Endodermal cell (in vitro differentiated cells): ENCODE results near the gene RASGRF2. TPM values are rescaled to one million over a fixed set of nuclear protein-coding genes. Genes with fewer than 3 reads are reported as not detected.
A peak's percentile ranks its signal among the peaks of the same experiment; 100 is the strongest.

Source experiments
- DNase-seq: peaks from one replicate; pipeline ENCODE4 v3.0.0-alpha.2; 2017
- H3K27ac ChIP-seq: 2 replicates; pipeline ENCODE4 v1.5.1; 2013; ENCODE audit warnings: mild to moderate bottlenecking, low read depth, low read length, moderate library complexity
- H3K27me3 ChIP-seq: 2 replicates; pipeline ENCODE4 v1.6.1; 2013; ENCODE audit warnings: mild to moderate bottlenecking, low read length, moderate library complexity; ENCODE audit not compliant: insufficient read depth, control insufficient read depth, poor library complexity, severe bottlenecking
- H3K36me3 ChIP-seq: 2 replicates; pipeline ENCODE4 v1.7.0; 2013; ENCODE audit warnings: mild to moderate bottlenecking, low read length, moderate library complexity; ENCODE audit not compliant: control insufficient read depth, insufficient read depth
- H3K4me1 ChIP-seq: one replicate; pipeline ENCODE4 v1.7.0; 2013; ENCODE audit warnings: low read length; ENCODE audit not compliant: control insufficient read depth, insufficient read depth
- H3K4me3 ChIP-seq: 2 replicates; pipeline ENCODE4 v1.5.1; 2013; ENCODE audit warnings: mild to moderate bottlenecking, low read length, moderate library complexity
- H3K9ac ChIP-seq: 2 replicates; pipeline ENCODE4 v1.6.1; 2013; ENCODE audit warnings: mild to moderate bottlenecking, low read length, moderate library complexity; ENCODE audit not compliant: poor library complexity, severe bottlenecking; ENCODE audit errors: extremely low read depth
- H3K9me3 ChIP-seq: 2 replicates; pipeline ENCODE4 v1.6.1; 2013; ENCODE audit warnings: mild to moderate bottlenecking, low read length, moderate library complexity; ENCODE audit not compliant: control insufficient read depth
- H3K27ac Mint-ChIP-seq: 2 replicates; pipeline ENCODE4 v1.8.0; 2020; ENCODE audit warnings: mixed read lengths
- H3K27me3 Mint-ChIP-seq: 2 replicates; pipeline ENCODE4 v1.8.0; 2021; ENCODE audit warnings: mild to moderate bottlenecking, mixed read lengths; ENCODE audit not compliant: insufficient read depth
- H3K36me3 Mint-ChIP-seq: 2 replicates; pipeline ENCODE4 v1.8.0; 2020; ENCODE audit warnings: low read depth, mixed read lengths
- H3K4me1 Mint-ChIP-seq: 2 replicates; pipeline ENCODE4 v1.8.0; 2020; ENCODE audit warnings: mixed read lengths
- H3K4me3 Mint-ChIP-seq: 2 replicates; pipeline ENCODE4 v1.8.0; 2020; ENCODE audit warnings: mild to moderate bottlenecking, moderate library complexity, mixed read lengths
- H3K9me3 Mint-ChIP-seq: 2 replicates; pipeline ENCODE4 v1.8.0; 2020; ENCODE audit warnings: mild to moderate bottlenecking, mixed read lengths
- WGBS, 2 experiments: methylation state at CpG; one replicate each; pipeline versions ENCODE4 v1.1.5 to v1.1.7; 2013; ENCODE audit warnings: missing lambda C conversion rate in 2 of 2, mixed read lengths in 1 of 2; ENCODE audit not compliant: insufficient coverage in 1 of 2, insufficient read length in 1 of 2; 5-methylcytosine and 5-hydroxymethylcytosine counted together
- total RNA-seq, 2 donors: library from RNA; stranded (reverse); fragmentation: NEBNext Ultra II Directional in 1 of 2; extraction: Animal tissue kit (Norgen Biotek cat#: 25700) in 1 of 2; gene quantifications; 2 replicates in 1 of 2; 3 replicates in 1 of 2; pipeline ENCODE4 v1.2.1, GENCODE V29; 2021
- TF ChIP-seq, protein P1 (sequence below): fragments of 200-600 bp; sonication (generic); conservative IDR thresholded peaks from 2 replicates; pipeline ENCODE4 v1.5.0; 2021; ENCODE audit warnings: antibody characterized with exemption, mild to moderate bottlenecking

The RASGRF2 gene
- total RNA-seq, 2 donors from 2014 or later, result 0.64 to 14.4 TPM

DNA sequence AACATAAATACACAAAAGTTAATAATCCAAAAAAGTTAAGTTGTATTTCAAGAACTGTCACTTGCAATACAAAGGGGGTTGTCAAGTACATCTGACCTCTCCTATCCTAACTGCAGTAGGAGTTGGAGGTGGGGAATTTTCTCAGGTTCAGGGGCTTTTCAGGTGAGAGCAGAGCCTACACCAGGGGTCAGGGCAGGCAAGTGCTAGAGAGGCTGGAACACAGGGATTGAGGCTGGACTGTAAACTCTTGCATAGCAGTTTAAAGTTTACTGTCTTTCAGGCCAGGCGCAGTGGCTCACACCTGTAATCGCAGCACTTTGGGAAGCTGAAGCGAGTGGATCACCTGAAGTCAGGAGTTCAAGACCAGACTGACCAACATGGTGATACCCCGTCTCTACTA lies 25.4 kb upstream of the RASGRF2 start:
- H3K36me3 Mint-ChIP-seq, result no peaks in the 10 kb centered on the region
- WGBS, 2 experiments, result 93 to 98% methylated on average over 4 of the region's 4 CpGs
- H3K4me3 ChIP-seq, result no peak overlapping the region
- H3K36me3 ChIP-seq, result no peaks in the 10 kb centered on the region
- TF ChIP-seq, protein P1, sequence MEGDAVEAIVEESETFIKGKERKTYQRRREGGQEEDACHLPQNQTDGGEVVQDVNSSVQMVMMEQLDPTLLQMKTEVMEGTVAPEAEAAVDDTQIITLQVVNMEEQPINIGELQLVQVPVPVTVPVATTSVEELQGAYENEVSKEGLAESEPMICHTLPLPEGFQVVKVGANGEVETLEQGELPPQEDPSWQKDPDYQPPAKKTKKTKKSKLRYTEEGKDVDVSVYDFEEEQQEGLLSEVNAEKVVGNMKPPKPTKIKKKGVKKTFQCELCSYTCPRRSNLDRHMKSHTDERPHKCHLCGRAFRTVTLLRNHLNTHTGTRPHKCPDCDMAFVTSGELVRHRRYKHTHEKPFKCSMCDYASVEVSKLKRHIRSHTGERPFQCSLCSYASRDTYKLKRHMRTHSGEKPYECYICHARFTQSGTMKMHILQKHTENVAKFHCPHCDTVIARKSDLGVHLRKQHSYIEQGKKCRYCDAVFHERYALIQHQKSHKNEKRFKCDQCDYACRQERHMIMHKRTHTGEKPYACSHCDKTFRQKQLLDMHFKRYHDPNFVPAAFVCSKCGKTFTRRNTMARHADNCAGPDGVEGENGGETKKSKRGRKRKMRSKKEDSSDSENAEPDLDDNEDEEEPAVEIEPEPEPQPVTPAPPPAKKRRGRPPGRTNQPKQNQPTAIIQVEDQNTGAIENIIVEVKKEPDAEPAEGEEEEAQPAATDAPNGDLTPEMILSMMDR, result peak; percentile 63
- no peaks in the 10 kb centered on the region for H3K27me3 Mint-ChIP-seq
- H3K9me3 ChIP-seq, result no peaks in the 10 kb centered on the region
- no peak overlapping the region for H3K4me3 Mint-ChIP-seq
- no peaks in the 10 kb centered on the region for H3K9me3 Mint-ChIP-seq
- H3K4me1 ChIP-seq, result no peaks in the 10 kb centered on the region
- H3K27me3 ChIP-seq, result no peaks in the 10 kb centered on the region
- H3K27ac ChIP-seq, result no peak overlapping the region
- no peaks in the 10 kb centered on the region for H3K4me1 Mint-ChIP-seq
- no peak overlapping the region for H3K27ac Mint-ChIP-seq
- no peak overlapping the region for H3K9ac ChIP-seq
- DNase-seq, result peak; percentile 58

DNA sequence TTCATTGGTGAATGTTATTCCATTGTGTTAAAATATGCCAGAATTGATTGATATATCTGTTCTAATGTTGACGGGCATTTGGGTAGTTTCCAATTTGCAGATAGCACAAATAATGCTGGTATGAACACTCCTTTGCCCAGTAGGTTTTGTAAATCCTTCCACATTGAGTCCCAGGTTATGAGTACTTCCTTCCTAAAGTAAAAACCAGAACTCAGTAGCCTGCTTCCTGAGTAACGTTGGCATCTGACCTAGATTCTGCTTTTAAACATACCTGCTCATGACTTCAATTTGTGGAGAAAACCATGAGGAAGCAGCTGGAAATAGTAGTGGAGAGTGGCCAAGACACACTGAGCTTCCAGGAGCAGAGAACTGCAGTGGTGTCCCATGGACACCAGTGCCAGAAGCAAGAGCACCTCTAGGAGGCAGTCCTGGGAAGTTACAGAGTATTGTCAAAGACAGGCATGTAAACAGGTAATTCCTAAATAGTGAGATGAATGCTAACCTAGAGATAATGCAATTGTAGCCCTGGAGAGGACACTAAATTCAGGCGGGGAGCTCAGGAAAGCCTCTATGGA lies 24.3 kb upstream of the RASGRF2 start:
- Mint-ChIP-seq H3K27me3 (no peaks in the 10 kb centered on the region), H3K4me3 (no peak overlapping the region), H3K27ac (no peak overlapping the region), H3K9me3 (no peaks in the 10 kb centered on the region), H3K4me1 (no peaks in the 10 kb centered on the region), H3K36me3 (no peaks in the 10 kb centered on the region)
- DNase-seq, result peak; percentile 70
- H3K27me3 ChIP-seq, result no peaks in the 10 kb centered on the region
- H3K27ac ChIP-seq, result no peak overlapping the region
- TF ChIP-seq, protein P1, result peak; percentile 78
- no peak overlapping the region for H3K4me3 ChIP-seq
- no peaks in the 10 kb centered on the region for H3K36me3 ChIP-seq
- no peaks in the 10 kb centered on the region for H3K9me3 ChIP-seq
- no peak overlapping the region for H3K9ac ChIP-seq
- WGBS, 2 experiments, result 83 to 87% methylated on average over 3 of the region's 3 CpGs
- no peaks in the 10 kb centered on the region for H3K4me1 ChIP-seq

DNA sequence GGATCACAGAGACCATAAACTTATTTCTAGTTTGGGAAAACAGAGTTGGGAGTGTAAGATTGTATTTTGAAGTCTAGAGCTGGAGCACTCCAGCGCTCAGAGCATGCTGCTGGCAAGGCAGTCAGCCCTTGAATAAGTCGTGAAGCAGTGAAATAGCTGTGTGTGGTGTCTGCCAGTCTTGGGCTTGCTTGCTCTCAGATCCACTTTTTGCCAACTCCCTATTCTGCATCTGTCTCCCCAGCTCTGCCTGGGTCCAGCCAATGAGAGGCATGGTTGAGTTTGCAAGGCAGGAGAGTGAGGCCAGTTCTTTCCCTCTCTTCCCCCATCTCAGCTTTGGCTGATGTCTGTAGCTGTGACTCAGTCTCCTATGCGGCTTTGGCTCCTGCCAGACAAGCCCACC lies 23.3 kb upstream of the RASGRF2 start:
- Mint-ChIP-seq H3K27me3 (no peaks in the 10 kb centered on the region), H3K27ac (no peak overlapping the region), H3K9me3 (no peaks in the 10 kb centered on the region), H3K4me1 (no peaks in the 10 kb centered on the region), H3K36me3 (no peaks in the 10 kb centered on the region), H3K4me3 (no peak overlapping the region)
- no peak for DNase-seq
- no peaks in the 10 kb centered on the region for H3K4me1 ChIP-seq
- no peaks in the 10 kb centered on the region for H3K27me3 ChIP-seq
- no peak overlapping the region for H3K27ac ChIP-seq
- whole genome bisulfite sequencing, 2 experiments, result 90 to 94% methylated on average over 2 to 3 of the region's 3 CpGs
- H3K9me3 ChIP-seq, result no peaks in the 10 kb centered on the region
- no peak overlapping the region for H3K9ac ChIP-seq
- TF ChIP-seq, protein P1, result no peak
- H3K36me3 ChIP-seq, result no peaks in the 10 kb centered on the region
- H3K4me3 ChIP-seq, result no peak overlapping the region
